NCI-H526 treated with DMSO at 0.1 percent for 48 hours (cell line): ENCODE data around the gene PIGX.
"Not testable (repeated sequence)": the region's sequence is repeated elsewhere in the genome, so short reads cannot be mapped to it uniquely, and the experiment has no call there.

Experiments
- DNase-seq: peaks from one replicate; lab custom pipeline; 2025; lab: John Stamatoyannopoulos, UW

PIGX gene

GRCh38 chr3:196706327-196706726 lies 5.8 kb upstream of the PIGX start:
- DNase-seq, result no peak

GRCh38 chr3:196706731-196707130 lies 5.4 kb upstream of the PIGX start:
- DNase-seq, result no peak

- no peak for DNase-seq
Measured at GRCh38 chr3:196707566-196707965, 4.6 kb upstream of the PIGX start.

GRCh38 chr3:196708467-196708866 lies 3.7 kb upstream of the PIGX start:
- no peak for DNase-seq

GRCh38 chr3:196712514-196713413 lies 587 bp downstream of the PIGX start:
- peak; percentile 50 for DNase-seq

DNA sequence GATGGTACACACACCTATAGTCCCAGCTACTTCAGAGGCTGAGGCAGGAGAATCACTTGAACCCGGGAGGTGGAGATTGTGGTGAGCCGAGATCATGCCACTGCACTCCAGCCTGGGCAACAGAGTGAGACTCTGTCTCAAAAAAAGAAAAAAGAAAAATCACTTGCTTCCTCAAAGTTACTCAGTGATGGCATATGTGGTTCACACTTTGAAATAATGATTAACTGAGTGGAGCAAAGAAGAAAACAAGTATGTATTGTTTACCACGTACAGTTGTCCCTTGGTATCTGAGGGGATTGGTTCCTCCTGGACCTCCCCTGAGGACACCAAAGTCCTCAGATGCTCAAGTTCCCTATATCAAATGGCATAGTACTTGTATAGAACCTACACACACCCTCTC lies 5.0 kb downstream of the PIGX start:
- not testable (repeated sequence) for DNase-seq

- DNase-seq, result no peak
Measured at GRCh38 chr3:196721097-196721496, 8.9 kb downstream of the PIGX start.

- DNase-seq, result no peak
Measured at GRCh38 chr3:196726788-196727675, 14.9 kb downstream of the PIGX start.

DNA sequence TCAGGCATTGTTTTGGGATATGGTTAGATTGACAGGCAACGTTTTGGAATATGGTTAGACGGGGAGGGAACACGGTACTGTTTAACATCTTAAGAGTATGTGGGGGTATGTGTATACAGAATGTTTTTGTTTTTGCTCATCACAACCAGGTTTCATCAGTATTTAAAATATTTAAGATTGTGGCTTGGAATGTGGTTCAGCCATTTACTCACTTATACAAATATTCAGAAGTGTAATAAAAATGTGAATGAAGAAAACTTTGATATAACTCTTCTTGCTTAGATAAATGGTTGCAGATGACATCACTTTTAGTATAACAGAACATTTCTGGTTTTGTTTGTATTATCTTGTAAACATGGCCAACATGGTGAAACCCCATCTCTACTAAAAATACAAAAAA lies 23.6 kb downstream of the PIGX start:
- DNase-seq, result no peak

DNA sequence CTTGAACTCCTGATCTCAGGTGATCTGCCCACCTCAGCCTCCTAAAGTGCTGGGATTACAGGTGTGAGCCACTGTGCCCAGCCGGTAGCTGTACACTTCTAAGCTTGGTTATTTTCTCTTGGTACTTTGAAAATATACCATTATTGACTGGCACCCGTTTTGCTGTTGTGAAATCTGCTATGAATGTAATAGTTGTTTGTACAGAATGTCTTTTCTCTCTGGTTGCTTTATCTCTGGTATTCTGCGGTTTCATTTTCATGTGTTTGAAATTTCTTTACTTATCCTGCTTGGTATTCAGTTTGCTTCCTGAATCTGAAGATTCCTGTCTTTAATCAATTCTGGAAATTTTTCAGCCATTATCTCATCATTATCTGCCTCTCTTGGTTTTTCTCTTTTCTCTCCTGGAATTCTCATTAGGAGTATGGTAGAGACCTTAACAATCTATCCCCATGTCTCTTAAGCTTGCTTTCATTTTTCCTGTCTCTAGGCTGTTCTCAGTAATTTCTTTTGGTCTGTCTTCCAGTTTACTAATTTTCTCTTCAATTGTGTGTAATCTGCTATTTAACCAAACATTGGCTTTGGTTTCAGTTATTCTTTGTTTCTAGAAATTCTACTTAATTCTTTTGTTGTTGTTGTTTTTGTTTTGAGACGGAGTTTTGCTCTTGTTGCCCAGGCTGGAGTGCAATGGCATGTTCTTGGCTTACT lies 24.6 kb downstream of the PIGX start:
- DNase-seq, result no peak

GRCh38 chr3:196737655-196738054 lies 25.5 kb downstream of the PIGX start:
- no peak for DNase-seq

DNA sequence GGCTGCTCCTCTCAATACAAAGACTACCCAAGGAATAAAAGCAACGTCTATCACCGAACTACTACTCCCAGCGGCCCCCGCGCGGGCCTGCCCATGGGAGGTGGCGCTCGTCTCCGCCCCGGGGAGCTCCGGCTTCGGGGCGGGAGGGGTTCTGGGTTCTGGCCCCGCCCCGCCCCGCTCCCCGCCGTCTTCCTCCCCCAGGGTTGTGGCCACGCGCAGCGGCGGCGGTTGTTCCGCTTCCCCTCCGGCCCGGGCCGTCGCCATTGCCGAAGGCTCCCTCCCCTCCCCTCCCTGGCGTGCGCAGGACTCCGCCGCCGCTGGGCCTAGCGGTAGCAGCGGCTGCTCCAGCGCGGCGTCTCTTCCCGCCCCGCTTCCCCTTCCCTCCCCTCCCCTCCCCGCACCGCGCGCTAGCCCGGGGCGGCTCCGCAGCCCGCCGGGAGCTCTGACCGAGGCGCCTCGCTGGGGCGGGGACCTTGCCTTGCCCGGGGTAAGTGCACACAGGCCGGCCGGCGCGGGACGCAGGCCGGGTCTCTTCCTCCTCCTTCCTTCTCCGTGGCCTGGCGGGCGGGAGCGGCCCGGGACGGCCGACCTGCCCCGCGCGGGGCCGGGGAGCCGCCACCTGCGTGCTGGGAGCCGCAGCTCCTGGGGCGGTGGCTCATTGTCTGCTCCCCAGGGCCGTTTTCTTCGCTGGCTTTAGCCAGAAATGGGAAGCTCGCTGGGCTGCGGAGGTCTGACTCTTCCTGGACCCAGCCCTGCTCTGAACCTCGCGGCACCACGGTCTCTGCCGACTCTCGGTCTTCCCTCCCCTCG lies 27.7 kb downstream of the PIGX start, which contains the start of gene PAK2:
TSS of gene PAK2 (plus strand) at position 187 of the 810 bp plus-strand sequence. CDS start 42,790 bp downstream, outside the sequence.
- DNase-seq, result peak; percentile 86

GRCh38 chr3:196740481-196741248 lies 28.5 kb downstream of the PIGX start:
- peak; percentile 78 for DNase-seq

- DNase-seq, result no peak
Measured at GRCh38 chr3:196741249-196741889, 29.2 kb downstream of the PIGX start.

DNA sequence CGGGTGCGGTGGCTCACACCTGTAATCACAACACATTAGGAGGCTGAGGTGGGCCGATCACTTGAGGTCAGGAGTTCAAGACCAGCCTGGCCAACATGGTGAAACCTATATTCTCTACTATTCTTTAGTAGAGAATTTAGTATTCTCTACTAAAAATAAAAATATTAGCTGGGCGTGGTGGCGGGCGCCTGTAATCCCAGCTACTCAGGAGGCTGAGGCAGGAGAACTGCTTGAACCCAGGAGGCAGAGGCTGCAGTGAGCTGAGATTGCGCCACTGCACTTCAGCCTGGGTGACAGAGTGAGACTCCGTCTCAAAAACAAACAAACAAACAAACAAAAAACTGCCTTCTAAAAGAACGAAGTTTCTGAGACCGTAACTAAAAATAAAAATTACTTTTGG lies 31.4 kb downstream of the PIGX start:
- not testable (repeated sequence) for DNase-seq

DNA sequence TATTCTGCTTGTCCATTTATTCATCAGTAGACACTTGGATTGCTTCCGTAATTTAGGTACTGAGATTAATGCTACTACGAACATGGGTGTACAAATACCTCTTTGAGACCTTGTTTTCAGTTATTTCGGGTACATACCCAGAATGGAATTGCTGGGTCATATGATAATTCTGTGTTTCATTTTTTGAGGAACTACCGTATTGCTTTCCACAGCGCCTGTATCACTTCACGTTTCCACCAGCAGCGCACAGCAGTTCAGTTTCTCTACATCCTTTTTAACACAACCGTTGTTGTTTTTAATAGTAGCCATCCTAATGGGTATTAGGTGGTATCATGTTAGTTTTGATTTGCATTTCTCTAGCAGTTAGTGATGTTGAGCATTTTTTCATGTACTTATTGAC lies 36.9 kb downstream of the PIGX start:
- no peak for DNase-seq

GRCh38 chr3:196753201-196753600 lies 41.0 kb downstream of the PIGX start:
- DNase-seq, result no peak

DNA sequence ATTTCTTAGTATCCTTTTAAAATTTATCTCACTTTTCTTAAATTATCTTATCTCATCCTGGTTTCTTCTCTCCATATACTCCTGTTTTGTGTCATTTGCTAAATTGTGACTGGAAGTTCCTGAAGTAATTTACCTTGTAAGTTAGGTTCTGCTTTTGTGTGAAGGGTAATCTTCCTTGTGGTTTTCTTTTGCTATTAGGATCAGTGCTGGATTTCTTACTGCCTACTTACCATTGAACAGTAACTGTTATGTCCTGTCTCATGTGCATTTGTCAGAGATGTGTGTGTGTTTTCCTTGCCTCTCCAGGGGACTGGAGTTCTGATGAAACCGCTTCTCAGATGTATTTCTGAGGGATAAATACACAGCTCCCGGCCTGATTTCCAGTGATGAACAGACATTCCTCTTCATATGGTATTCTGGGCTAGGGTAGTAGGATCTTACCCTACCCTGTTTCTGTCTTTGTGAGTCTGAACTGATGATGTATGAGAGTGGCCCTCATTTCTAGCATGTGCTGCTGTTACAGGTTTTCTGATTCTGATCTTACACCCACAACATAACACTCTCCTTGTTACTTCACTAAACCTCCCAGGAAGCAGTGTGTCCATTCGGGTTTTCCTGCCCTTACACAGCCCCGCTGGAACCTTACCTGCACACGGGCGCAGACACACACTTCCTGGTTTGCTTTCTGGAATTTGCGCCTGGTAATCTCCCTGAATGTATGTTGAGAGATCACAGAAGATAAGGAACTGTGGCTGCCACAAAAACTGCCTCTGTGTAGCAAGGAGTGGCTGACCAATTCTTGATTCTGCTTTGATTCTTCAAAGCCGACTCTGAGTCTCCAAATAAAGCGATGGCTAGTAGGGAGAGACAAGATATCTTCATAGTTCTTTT lies 42.2 kb downstream of the PIGX start:
- no peak for DNase-seq

DNA sequence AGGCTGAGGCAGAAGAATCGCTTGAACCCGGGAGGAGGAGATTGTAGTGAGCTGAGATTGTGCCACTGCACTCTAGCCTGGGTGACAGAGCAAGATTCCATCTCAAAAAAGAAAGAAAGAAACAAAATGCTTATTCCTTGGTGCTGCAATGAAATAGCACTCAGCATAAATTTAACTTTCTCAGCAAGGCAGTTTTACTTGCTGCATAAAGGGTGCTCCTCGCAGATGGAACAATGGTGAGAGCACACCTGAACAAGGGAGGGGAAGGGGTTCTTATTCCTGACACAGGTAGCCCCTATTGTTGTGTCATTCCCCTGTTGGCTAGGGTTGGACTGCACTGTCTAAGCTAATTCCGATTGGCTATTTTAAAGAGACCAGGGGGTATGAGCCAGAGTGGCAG lies 44.6 kb downstream of the PIGX start:
- DNase-seq, result no peak
